ENCODE measurements around the gene FLNC. TPM values are rescaled to one million over a fixed set of nuclear protein-coding genes. Genes with fewer than 3 reads are reported as not detected.

The FLNC gene
- total RNA-seq, 4 donors from 2014 or later = 21.3 to 234 (median 57.9) TPM

DNA sequence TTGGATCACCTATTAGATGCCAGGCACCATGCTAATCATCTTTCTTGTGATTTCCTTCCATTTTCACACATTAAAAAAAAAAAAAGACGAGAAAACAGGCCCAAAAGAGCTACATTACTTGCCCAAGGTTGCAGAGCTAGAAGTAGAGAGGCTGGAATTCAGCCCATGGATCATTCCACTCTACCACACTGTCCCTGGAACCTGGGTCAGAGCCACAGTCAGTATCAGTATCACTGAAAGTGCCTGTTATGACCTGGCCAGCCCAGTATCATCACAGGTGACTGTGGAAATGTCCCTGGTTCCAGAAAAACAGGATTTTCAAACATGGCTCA lies 3.3 kb upstream of the FLNC start:
- H3K4me3 ChIP-seq = no peak overlapping the region
- in situ Hi-C loops (cut with MboI; ENCODE audit: low pct_ligation_motif_present in 1 of 4, low pct_unique_long_range_greater_than_20kb in 1 of 4, low sequenced_read_pairs in 3 of 4) = no loop called here
- H3K27me3 ChIP-seq = peaks cover 35% of the 10 kb centered on the region
- H3K36me3 ChIP-seq = no peaks in the 10 kb centered on the region
- TF ChIP-seq EP300 (IDR thresholded peaks at IDR 0.05; ENCODE audit: low read depth) (no peak), POLR2A (IDR thresholded peaks at IDR 0.05) (no peak), POLR2AphosphoS5 (IDR thresholded peaks at IDR 0.05) (no peak)
- TF ChIP-seq, protein P1, sequence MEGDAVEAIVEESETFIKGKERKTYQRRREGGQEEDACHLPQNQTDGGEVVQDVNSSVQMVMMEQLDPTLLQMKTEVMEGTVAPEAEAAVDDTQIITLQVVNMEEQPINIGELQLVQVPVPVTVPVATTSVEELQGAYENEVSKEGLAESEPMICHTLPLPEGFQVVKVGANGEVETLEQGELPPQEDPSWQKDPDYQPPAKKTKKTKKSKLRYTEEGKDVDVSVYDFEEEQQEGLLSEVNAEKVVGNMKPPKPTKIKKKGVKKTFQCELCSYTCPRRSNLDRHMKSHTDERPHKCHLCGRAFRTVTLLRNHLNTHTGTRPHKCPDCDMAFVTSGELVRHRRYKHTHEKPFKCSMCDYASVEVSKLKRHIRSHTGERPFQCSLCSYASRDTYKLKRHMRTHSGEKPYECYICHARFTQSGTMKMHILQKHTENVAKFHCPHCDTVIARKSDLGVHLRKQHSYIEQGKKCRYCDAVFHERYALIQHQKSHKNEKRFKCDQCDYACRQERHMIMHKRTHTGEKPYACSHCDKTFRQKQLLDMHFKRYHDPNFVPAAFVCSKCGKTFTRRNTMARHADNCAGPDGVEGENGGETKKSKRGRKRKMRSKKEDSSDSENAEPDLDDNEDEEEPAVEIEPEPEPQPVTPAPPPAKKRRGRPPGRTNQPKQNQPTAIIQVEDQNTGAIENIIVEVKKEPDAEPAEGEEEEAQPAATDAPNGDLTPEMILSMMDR (IDR thresholded peaks at IDR 0.05) = no peak
- no peaks in the 10 kb centered on the region for H3K9me3 ChIP-seq
- H3K4me1 ChIP-seq = peaks cover 5 to 22% (median 8%) of the 10 kb centered on the region in 4 donors
- peak overlapping the region in 3 of 4 donors; percentile 60 to 94 (median 84) for H3K27ac ChIP-seq
- 78 to 83% methylated on average over 1 of the region's 1 CpG for WGBS, 2 donors (ENCODE audit: low coverage in 1 of 2)
- intact Hi-C loops (cut with DNase I; ENCODE audit: low total_unique reads) = no loop called here
- DNase-seq = no peak

DNA sequence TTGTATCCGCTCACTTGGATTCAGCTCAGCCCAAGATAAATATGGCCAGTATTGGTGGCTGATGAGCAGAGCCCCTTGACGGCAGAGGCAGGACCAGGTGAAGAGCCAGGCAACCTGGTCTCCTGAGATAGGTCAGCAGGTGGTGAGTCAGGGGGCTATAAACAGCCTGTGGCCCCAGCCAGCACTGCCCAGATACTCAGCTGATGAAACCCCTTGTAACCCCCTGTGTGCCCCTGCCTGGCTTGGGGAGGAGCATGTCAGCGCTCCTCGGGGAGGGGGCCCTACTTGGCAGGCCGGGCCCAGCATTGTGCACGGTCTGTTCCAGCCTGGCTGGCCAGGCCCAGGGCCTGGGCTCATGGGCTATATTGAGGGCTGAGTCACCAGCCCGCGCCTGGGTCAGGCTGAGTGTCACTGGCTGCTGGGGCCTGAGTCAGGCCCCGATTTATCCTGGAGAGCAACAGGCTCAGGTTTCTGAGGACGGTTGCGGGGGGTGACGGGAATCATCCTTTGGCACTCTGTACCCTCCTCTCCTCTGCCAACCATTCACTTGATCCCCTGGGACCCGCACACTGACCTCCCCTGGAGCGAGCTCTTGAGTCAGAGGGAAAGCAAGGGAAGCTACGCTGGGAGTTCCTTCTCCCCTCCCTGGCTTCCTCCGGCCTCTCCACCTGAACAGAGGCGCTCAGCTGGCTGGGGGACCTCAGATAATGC lies 2.8 kb upstream of the FLNC start:
- H3K27ac ChIP-seq = peak overlapping the region; percentile 60 to 94 (median 81)
- no peaks in the 10 kb centered on the region for H3K9me3 ChIP-seq
- in situ Hi-C loops (cut with MboI; ENCODE audit: low pct_ligation_motif_present in 1 of 4, low pct_unique_long_range_greater_than_20kb in 1 of 4, low sequenced_read_pairs in 3 of 4) = no loop called here
- H3K4me1 ChIP-seq = peaks cover 5 to 27% (median 10%) of the 10 kb centered on the region in 4 donors
- 86% methylated on average over 17 of the region's 17 CpGs; no CpG with 5 or more reads in 1 of the 2 donors for WGBS, 2 donors (ENCODE audit: low coverage in 1 of 2)
- H3K27me3 ChIP-seq = peaks cover 40% of the 10 kb centered on the region
- H3K4me3 ChIP-seq = no peak overlapping the region
- intact Hi-C loops (cut with DNase I; ENCODE audit: low total_unique reads) = no loop called here
- no peak for DNase-seq
- H3K36me3 ChIP-seq = no peaks in the 10 kb centered on the region
- TF ChIP-seq EP300 (IDR thresholded peaks at IDR 0.05; ENCODE audit: low read depth) (no peak), POLR2A (IDR thresholded peaks at IDR 0.05) (no peak), POLR2AphosphoS5 (IDR thresholded peaks at IDR 0.05) (peak in 1 of 3 donors; percentile 22)
- TF ChIP-seq, protein P1 (IDR thresholded peaks at IDR 0.05) = no peak

DNA sequence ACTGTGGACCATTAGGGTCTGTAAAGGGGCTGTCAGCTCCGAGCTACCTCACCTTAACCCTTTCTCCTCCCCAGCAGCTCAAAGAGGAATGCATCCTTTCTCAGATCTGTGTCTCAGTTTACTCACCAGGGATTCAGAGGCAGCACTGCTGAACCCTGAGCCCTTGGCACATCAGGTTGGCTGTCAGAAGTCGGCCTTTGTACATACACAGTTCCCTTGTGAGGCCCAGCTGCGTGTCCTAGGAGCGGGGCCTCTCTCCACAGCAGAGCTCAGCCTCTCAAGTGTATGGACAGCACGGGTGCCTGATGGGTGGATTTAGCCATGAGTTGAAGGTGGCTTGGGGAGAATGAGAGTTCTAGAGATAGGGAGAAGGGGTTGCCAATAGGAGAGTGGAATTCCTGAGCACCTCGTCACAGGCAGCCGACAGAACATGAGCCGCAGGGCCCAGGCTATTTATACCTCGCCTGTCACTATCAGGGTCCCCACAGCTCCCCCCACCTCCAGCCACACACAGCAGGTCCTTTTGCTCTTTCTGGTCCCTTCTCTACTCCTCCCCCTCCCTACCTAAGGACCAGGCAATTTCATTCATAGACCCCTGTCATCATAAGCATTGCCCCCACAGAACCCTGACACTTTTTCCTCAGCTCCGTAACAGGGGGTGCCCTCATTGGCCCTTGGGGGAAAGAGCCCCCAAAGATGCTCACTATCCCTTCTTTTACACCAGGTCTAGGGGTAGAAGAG lies 2.1 kb upstream of the FLNC start:
- Histone ChIP-seq H3K36me3 (no peaks in the 10 kb centered on the region), H3K9me3 (no peaks in the 10 kb centered on the region), H3K27me3 (peaks cover 46% of the 10 kb centered on the region), H3K4me1 (peaks cover 10 to 35% (median 15%) of the 10 kb centered on the region in 4 donors), H3K4me3 (no peak overlapping the region), H3K27ac (peak overlapping the region; percentile 60 to 94 (median 81))
- no peak for DNase-seq
- in situ Hi-C loops (cut with MboI; ENCODE audit: low pct_ligation_motif_present in 1 of 4, low pct_unique_long_range_greater_than_20kb in 1 of 4, low sequenced_read_pairs in 3 of 4) (no loop called here), intact Hi-C loops (cut with DNase I; ENCODE audit: low total_unique reads) (no loop called here)
- TF ChIP-seq POLR2AphosphoS5 (IDR thresholded peaks at IDR 0.05) (no peak), POLR2A (IDR thresholded peaks at IDR 0.05) (no peak), EP300 (IDR thresholded peaks at IDR 0.05; ENCODE audit: low read depth) (no peak)
- TF ChIP-seq, protein P1 (IDR thresholded peaks at IDR 0.05) = no peak
- 60 to 73% methylated on average over 5 to 10 of the region's 10 CpGs for WGBS, 2 donors (ENCODE audit: low coverage in 1 of 2)

DNA sequence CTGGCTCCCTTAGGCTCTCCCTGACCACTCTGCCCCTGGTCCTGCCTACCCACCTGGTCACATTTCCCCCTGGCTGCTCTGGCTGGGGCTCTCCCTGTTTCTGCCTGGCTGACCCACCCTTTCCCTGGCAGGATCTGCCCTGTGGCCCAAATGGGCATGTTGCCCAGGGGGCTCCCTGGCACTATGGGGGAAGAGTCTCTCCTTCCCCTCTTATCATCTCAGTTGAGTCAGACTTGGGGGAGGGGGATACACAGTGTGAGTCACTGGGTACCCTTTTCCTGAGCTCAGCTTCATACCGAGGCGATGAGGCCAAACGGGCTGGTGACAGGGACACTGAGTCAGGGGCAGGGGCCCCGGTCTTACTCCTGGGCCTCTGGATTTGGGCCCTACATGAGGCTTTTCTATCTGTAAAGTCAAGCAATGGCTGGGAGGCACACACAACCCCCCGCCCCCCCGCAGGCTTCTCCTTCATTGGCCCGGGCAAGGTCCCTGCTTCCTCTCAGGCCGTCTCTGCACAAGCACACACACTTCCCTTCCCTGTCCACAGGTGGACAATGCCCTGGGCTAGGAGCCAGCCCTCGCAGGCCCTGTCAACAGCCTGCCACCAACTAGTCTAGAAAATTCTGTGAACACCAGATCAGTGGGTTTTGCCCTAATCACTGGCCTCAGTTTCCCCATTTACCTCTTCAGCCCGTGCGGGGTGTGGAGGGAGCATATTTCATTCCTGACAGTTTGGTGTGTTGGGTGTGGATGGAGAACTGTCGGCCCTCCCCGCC lies 627 bp upstream of the FLNC start:
- TF ChIP-seq, protein P1 (IDR thresholded peaks at IDR 0.05) = no peak
- TF ChIP-seq EP300 (IDR thresholded peaks at IDR 0.05; ENCODE audit: low read depth) (no peak), POLR2AphosphoS5 (IDR thresholded peaks at IDR 0.05) (no peak), POLR2A (IDR thresholded peaks at IDR 0.05) (no peak)
- peaks cover 50% of the 10 kb centered on the region for H3K27me3 ChIP-seq
- 27 to 63% methylated on average over 6 to 10 of the region's 13 CpGs for WGBS, 2 donors (ENCODE audit: low coverage in 1 of 2)
- intact Hi-C loops (cut with DNase I; ENCODE audit: low total_unique reads) (no loop called here), in situ Hi-C loops (cut with MboI; ENCODE audit: low pct_ligation_motif_present in 1 of 4, low pct_unique_long_range_greater_than_20kb in 1 of 4, low sequenced_read_pairs in 3 of 4) (no loop called here)
- H3K36me3 ChIP-seq = no peaks in the 10 kb centered on the region
- peak overlapping the region; percentile 14 to 55 (median 40) for H3K4me3 ChIP-seq
- peak overlapping the region; percentile 78 to 94 (median 82) for H3K27ac ChIP-seq
- H3K4me1 ChIP-seq = peaks cover 12 to 40% (median 24%) of the 10 kb centered on the region in 4 donors
- DNase-seq = no peak
- H3K9me3 ChIP-seq = no peaks in the 10 kb centered on the region
